GM10248 (cell line): Measurements from ENCODE around the gene GSK3A.

ENCODE experiments used
- CTCF ChIA-PET: fragments of 300-600 bp; sonication (Branson Sonifier 250); formaldehyde crosslinking; extraction: SDS; loops from one replicate; lab custom pipeline; 2021; ENCODE audit warnings: antibody characterized with exemption; lab: Yijun Ruan, JAX
- POLR2A ChIA-PET: fragments of 350-650 bp; sonication (Branson Sonifier 250); formaldehyde crosslinking; extraction: SDS; loops from one replicate; lab custom pipeline; 2020; ENCODE audit warnings: antibody characterized with exemption; lab: Yijun Ruan, JAX
- DNase-seq: peaks from one replicate; pipeline ENCODE4 v3.0.0; 2012; ENCODE audit errors: extremely low spot score
- TF ChIP-seq, protein P1 (sequence below): IDR thresholded peaks from 2 replicates; pipeline ENCODE4 v1.5.1; 2012; ENCODE audit warnings: mild to moderate bottlenecking, low read depth; ENCODE audit errors: extremely low read depth, missing control alignments, control extremely low read depth

GSK3A gene

DNA sequence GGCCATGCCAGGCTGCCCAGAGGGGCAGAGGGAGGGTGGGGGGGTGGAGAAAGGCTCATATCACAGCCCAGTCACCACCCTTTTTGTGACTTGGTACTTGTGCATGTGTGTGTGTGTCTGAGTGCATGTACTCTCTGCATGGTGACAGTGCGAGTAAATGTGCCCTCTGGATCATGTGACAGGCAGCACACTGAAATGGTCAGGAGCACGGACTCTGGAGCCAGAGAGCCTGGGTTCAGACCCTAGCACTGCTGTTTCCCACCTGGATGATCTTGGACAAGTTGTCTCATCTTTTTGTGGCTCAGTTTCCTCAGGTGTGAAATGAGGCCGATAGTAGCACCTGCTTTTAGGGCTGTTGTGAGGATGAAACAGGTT, 28.6 kb upstream of the GSK3A start:
- ChIA-PET CTCF (interaction anchor here (0.7 to 3.2 kb wide), 4 partner anchors 9 to 28 kb away, joined by 3 to 30 read pairs (median 6); partner anchors contain the start of gene GSK3A), POLR2A (interaction anchor here (1.1 to 1.6 kb wide), 2 partner anchors 8 to 28 kb away, joined by 6 to 8 read pairs; no protein-coding TSS in a partner anchor)
- TF ChIP-seq, protein P1, sequence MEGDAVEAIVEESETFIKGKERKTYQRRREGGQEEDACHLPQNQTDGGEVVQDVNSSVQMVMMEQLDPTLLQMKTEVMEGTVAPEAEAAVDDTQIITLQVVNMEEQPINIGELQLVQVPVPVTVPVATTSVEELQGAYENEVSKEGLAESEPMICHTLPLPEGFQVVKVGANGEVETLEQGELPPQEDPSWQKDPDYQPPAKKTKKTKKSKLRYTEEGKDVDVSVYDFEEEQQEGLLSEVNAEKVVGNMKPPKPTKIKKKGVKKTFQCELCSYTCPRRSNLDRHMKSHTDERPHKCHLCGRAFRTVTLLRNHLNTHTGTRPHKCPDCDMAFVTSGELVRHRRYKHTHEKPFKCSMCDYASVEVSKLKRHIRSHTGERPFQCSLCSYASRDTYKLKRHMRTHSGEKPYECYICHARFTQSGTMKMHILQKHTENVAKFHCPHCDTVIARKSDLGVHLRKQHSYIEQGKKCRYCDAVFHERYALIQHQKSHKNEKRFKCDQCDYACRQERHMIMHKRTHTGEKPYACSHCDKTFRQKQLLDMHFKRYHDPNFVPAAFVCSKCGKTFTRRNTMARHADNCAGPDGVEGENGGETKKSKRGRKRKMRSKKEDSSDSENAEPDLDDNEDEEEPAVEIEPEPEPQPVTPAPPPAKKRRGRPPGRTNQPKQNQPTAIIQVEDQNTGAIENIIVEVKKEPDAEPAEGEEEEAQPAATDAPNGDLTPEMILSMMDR = no peak
- DNase-seq = no peak

DNA sequence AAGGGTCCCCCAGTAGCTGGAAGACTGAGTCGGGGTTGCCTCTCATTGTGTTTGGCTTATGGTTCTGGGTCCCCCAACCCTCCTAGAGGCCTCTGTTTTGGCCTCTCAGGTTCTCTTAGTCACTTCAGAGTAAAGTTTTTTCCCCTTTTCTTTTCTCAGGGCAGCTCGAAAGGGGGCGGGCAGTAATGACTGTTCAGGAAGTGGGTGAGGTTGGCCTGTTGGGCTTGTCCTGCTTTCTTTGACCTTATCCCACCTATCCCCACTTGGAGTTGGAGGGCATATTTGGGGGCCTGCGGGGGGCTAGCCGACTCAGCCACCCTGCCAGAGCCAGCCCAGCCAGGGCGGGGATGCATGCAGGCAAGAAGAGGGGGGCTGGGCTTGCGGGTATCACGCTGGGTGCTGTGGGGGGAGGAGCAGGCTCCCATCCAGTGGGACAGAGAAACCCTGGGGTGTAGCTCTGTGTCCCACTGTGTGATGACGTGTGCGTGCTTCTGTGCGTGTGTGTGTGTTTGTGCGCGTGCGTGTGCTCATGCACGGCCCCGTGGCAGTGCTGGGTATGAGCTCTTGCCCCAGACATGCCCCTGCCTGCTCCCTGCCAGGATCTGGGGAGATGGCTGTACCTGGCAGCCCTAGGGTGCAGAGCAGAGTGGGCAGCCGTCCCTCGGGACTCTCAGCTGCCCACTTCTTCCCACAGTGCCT, 28.1 kb upstream of the GSK3A start:
- DNase-seq = peak; percentile 55
- ChIA-PET POLR2A (interaction anchor here (1.1 to 1.6 kb wide), 2 partner anchors 9 to 27 kb away, joined by 6 to 8 read pairs; no protein-coding TSS in a partner anchor), CTCF (interaction anchor here (0.7 to 3.2 kb wide), 6 partner anchors 9 to 27 kb away, joined by 3 to 30 read pairs (median 5); partner anchors contain the start of gene GSK3A)
- TF ChIP-seq, protein P1 = no peak

DNA sequence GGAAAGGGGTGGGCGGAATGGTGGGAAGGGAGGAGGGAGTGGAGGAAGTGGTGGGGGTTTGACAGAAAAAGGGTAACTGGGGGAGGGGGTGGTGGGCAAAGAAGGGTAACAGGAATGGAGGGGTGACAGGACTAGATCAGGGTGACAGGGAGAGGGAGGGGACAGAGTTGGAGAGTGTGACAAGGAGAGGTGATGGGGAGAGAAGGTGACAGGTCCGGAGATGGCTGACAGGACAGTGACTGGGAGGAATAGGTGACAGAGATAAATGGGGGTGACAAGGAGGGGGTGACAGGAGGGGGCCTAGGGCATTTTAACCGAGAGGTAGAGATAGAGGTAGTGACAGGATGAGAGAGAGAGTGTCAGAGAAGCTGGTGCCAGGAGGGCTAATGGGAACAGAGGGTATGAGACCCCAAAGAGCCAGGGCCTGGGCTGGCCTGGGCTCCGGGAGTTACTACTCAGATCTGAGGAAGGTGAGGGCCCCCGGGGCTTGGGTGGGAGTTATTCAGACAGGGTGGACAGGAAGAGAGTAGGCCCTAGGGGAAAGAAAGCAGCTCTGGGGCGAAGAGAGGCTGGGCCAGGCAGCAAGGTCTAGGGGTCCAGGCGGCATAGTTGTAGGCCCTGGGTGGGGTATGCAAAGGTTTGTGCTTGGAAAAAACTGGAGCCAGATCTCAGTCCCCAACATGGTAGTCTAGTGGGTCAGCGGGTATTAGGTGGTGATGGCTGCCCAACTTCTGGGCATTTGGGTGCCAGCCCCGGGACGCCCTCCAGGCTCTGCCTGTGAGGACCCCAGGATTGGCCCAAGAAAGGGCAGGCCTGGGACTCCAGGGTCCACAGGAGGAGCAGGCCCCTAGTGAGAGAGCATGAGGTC, 27.3 kb upstream of the GSK3A start:
- TF ChIP-seq, protein P1 = no peak
- no peak for DNase-seq
- ChIA-PET CTCF (interaction anchor here (1.2 to 3.2 kb wide), 5 partner anchors 10 to 27 kb away, joined by 4 to 30 read pairs (median 5); partner anchors contain the start of gene GSK3A), POLR2A (interaction anchor here (1.1 to 1.6 kb wide), 2 partner anchors 10 to 26 kb away, joined by 6 to 8 read pairs; no protein-coding TSS in a partner anchor)

DNA sequence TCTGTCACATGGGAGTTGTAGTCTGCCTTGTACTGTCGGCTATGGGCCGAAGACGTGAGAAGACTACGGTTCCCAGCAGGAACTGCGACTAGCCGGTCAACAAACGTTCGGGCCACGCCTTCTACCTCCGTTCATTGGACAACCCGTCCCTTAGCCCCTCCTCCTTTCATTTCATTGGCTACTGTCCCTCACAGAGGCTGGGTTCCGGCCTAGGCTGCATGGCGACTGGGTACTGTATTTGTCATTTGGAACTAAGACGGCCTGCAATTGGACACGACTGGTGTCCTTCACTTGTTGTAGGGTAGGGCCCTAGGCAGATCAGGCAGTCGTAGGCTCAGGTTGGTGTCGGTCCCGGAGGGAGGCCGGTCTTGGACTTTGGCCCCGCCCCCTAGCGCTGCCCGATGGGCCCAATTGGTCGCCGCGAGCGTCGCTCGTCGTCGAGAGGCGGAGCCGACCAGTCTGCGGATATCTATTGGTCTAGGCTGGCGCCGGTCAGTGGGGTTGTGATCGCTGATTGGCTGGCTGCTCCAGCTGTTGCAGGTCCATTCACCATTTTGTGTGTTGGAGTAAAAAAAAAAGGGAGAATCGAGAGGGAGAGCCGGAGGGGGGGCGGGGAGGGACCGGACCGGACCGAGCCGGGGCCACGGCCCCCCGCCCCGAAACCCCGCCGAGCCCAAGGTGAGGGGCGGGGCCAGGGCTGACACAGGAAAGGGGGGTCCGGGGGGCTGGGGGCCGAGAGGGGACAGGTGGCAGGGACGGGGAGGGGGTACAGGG, 26.5 kb upstream of the GSK3A start, which contains the start of gene CIC:
CIC (plus strand) TSS at position 549 of the 774 bp plus-strand sequence. CDS start 2,532 bp downstream, outside the sequence.
- ChIA-PET POLR2A (no interaction called here), CTCF (interaction anchor here (1.8 to 3.2 kb wide), 3 partner anchors 11 to 28 kb away, joined by 5 to 30 read pairs (median 5); no protein-coding TSS in a partner anchor)
- peak; percentile 95 for DNase-seq
- TF ChIP-seq, protein P1 = no peak

DNA sequence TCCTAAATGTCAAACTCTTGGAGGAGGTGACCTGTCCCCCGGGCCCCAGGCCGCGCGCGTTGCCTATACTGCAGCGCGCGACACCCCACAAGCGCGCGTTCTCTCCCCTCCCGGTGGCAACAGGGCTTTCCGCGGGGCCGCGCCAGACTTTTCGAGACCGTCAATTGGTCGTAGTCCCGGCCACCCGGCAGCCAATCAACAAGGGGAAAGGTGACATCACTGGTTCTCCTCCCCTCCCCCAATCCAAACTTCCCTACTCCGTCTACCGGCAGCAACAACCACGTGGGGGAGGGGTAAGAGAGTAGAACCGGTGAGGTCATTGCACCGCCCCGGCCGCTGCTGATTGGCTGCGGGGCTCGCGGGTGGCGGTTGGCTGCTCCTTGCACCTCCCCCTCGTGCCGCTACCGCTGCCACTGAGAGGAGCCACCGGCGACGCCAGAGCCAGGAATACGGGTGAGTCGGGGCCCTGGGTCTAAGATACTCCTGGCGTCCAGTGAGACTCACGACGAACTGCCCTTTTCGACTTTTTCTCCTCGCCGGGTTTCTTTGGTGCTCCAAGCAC, 25.8 kb upstream of the GSK3A start:
- DNase-seq = peak; percentile 93
- TF ChIP-seq, protein P1 = no peak
- CTCF ChIA-PET = interaction anchor here (1.0 to 2.3 kb wide), 4 partner anchors 12 to 160 kb away, joined by 3 to 7 read pairs (median 4); no protein-coding TSS in a partner anchor
- POLR2A ChIA-PET = no interaction called here
